PC-9 (cell line): ENCODE measurements around the gene DHRS7B. TPM values are rescaled to one million over a fixed set of nuclear protein-coding genes. Genes with fewer than 3 reads are reported as not detected.

ENCODE experiments used
- BruUV-seq: library from RNA; stranded (reverse); fragments of 400-500 nt; replicated peaks from 2 replicates; lab custom pipeline; 2021; lab: Mats Ljungman, UMichigan
- CTCF ChIA-PET: fragments of 300-600 bp; sonication (Branson Sonifier 250); formaldehyde crosslinking; loops from one replicate; lab custom pipeline; 2022; ENCODE audit warnings: antibody characterized with exemption; lab: Charles Lee
- POLR2A ChIA-PET: fragments of 300-600 bp; sonication (Branson Sonifier 250); formaldehyde crosslinking; loops from one replicate; lab custom pipeline; 2022; ENCODE audit warnings: antibody characterized with exemption; ENCODE audit not compliant: unreplicated experiment; lab: Charles Lee
- DNase-seq, 2 experiments: peaks; one replicate each; pipeline versions ENCODE4 v3.0.0 to v3.0.0-alpha.2; 2015 to 2022; ENCODE audit warnings: mixed read lengths in 1 of 2
- H2AFZ ChIP-seq: fragments of 200-600 bp; sonication (generic); 2 replicates; pipeline ENCODE4 v1.8.1; 2017; ENCODE audit warnings: antibody characterized with exemption
- H3F3A ChIP-seq: fragments of 200-600 bp; sonication (generic); 2 replicates; pipeline ENCODE4 v1.8.1; 2017; ENCODE audit warnings: antibody characterized with exemption, mild to moderate bottlenecking, low read depth; ENCODE audit not compliant: insufficient read depth
- H3K27ac ChIP-seq: fragments of 200-600 bp; sonication (generic); 2 replicates; pipeline ENCODE4 v1.6.1; 2016; ENCODE audit warnings: mixed run types
- H3K27me3 ChIP-seq: fragments of 200-600 bp; sonication (generic); 2 replicates; pipeline ENCODE4 v1.6.1; 2016; ENCODE audit warnings: low read depth, mixed run types; ENCODE audit not compliant: insufficient read depth
- H3K36me3 ChIP-seq: fragments of 200-600 bp; sonication (generic); 2 replicates; pipeline ENCODE4 v1.6.1; 2016; ENCODE audit warnings: low read depth, mixed run types
- H3K4me1 ChIP-seq: fragments of 200-600 bp; sonication (generic); replicated peaks from 2 replicates; pipeline ENCODE4 v1.6.1; 2016; ENCODE audit warnings: mixed run types; ENCODE audit not compliant: insufficient read depth
- H3K4me2 ChIP-seq: fragments of 200-600 bp; sonication (generic); 2 replicates; pipeline ENCODE4 v1.6.1; 2017; ENCODE audit warnings: mixed run types
- H3K4me3 ChIP-seq: fragments of 200-600 bp; sonication (generic); 2 replicates; pipeline ENCODE4 v1.6.1; 2016; ENCODE audit warnings: mixed run types
- H3K79me2 ChIP-seq: fragments of 200-600 bp; sonication (generic); 2 replicates; pipeline ENCODE4 v1.6.1; 2017; ENCODE audit warnings: low read depth, mixed run types
- H3K9me2 ChIP-seq: fragments of 200-600 bp; sonication (generic); 2 replicates; pipeline ENCODE4 v1.8.1; 2017; ENCODE audit warnings: mild to moderate bottlenecking; ENCODE audit not compliant: insufficient read depth
- H3K9me3 ChIP-seq: fragments of 200-600 bp; sonication (generic); 2 replicates; pipeline ENCODE4 v1.8.1; 2016; ENCODE audit warnings: low read depth; ENCODE audit not compliant: insufficient read depth
- H4K20me1 ChIP-seq: fragments of 200-600 bp; sonication (generic); 2 replicates; pipeline ENCODE4 v1.8.1; 2017; ENCODE audit not compliant: insufficient read depth
- CTCF ChIP-seq: fragments of 200-600 bp; sonication (generic); conservative IDR thresholded peaks from 2 replicates; pipeline ENCODE4 v1.6.1; 2017; ENCODE audit warnings: mixed run types, antibody characterized with exemption, mild to moderate bottlenecking, moderate library complexity
- EZH2 ChIP-seq: fragments of 200-600 bp; sonication (generic); IDR thresholded peaks from 2 replicates; pipeline ENCODE4 v1.8.0; 2017; ENCODE audit warnings: antibody characterized with exemption, low read depth
- intact Hi-C: fragments of 100-400 bp; cut with micrococcal nuclease; formaldehyde crosslinking; loops from one replicate; pipeline ENCODE4 v1.10.0; 2022; ENCODE audit not compliant: unreplicated experiment
- total RNA-seq: library from RNA; stranded (reverse); gene quantifications from 2 replicates; pipeline ENCODE4 v1.2.3, GENCODE V29; 2021

The DHRS7B gene
- total RNA-seq, 1 experiment from 2014 or later, result 27.9 TPM

DNA sequence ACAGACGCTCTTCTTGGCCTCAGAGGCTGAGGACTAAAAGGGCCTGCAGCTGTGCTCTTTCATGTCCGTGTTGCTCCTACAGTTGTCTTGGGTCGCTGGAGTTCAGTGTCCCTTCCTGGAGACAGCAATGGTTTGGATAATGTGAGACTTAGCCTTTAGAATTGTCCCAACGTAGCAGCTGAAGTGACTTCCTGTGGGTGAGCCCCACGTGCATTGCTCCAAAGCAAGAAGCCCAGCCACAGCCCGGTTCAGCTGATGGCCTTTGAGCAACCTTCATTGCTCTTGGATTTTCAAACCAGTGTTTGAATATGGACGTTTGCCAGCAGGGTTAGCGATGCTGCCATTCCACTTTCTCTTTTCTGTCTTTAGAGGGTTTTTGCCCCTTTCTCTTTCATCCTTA lies 67.5 kb downstream of the DHRS7B start:
- no peak overlapping the region for H3K4me2 ChIP-seq
- CTCF ChIA-PET, result no interaction called here

GRCh38 chr17:21194703-21195102 lies 67.9 kb downstream of the DHRS7B start:
- no TSS peak for BruUV-seq
- intact Hi-C loops, result no loop called here

More for the DNA sequence above, 67.5 kb downstream of the DHRS7B start:
- BruUV-seq, result no TSS peak
- TF ChIP-seq CTCF (no peak), EZH2 (no peak)
- POLR2A ChIA-PET, result no interaction called here
- Histone ChIP-seq H3K9me3 (no peaks in the 10 kb centered on the region), H3K4me1 (no peaks in the 10 kb centered on the region), H4K20me1 (peaks cover 3% of the 10 kb centered on the region; the same call in 1 of the 2 replicates), H3K27me3 (no peaks in the 10 kb centered on the region), H3K4me3 (no peak overlapping the region), H3K9me2 (no peaks in the 10 kb centered on the region), H3K79me2 (0 out of 2 replicates have a peak, but pooled peaks cover under 1% of the 10 kb centered on the region), H3K36me3 (peaks cover 9% of the 10 kb centered on the region; the same call in 1 of the 2 replicates), H2AFZ (no peak overlapping the region), H3K27ac (no peak overlapping the region), H3F3A (no peaks in the 10 kb centered on the region)
- DNase-seq, result no peak
- intact Hi-C loops, result no loop called here

GRCh38 chr17:21196126-21196525 lies 69.4 kb downstream of the DHRS7B start:
- peaks cover 22% of the 10 kb centered on the region for H4K20me1 ChIP-seq
- H3K4me2 ChIP-seq, result no peak overlapping the region
- ChIA-PET CTCF (interaction anchor here (0.7 kb wide), 1 partner anchor 323 kb away, joined by 4 read pairs; no protein-coding TSS in a partner anchor), POLR2A (interaction anchor here (0.6 kb wide), 1 partner anchor 53 kb away, joined by 3 read pairs; no protein-coding TSS in a partner anchor)
- H3K9me3 ChIP-seq, result no peaks in the 10 kb centered on the region
- H3K4me1 ChIP-seq, result no peaks in the 10 kb centered on the region
- no peak overlapping the region for H3K4me3 ChIP-seq
- no peaks in the 10 kb centered on the region for H3K27me3 ChIP-seq
- peaks cover 20% of the 10 kb centered on the region for H3K79me2 ChIP-seq
- H2AFZ ChIP-seq, result no peak overlapping the region
- H3K27ac ChIP-seq, result no peak overlapping the region
- DNase-seq, result no peak
- TF ChIP-seq CTCF, result no peak
- TF ChIP-seq EZH2, result no peak
- no TSS peak for BruUV-seq
- peaks cover 9% of the 10 kb centered on the region; the same call in 1 of the 2 replicates for H3K36me3 ChIP-seq
- intact Hi-C loops, result no loop called here
- H3K9me2 ChIP-seq, result no peaks in the 10 kb centered on the region
- H3F3A ChIP-seq, result no peaks in the 10 kb centered on the region

More at GRCh38 chr17:21194703-21195102, 67.9 kb downstream of the DHRS7B start:
- H2AFZ ChIP-seq, result no peak overlapping the region
- H3K79me2 ChIP-seq, result 0 out of 2 replicates have a peak, but pooled peaks cover 5% of the 10 kb centered on the region
- DNase-seq, result no peak
- no peak for TF ChIP-seq CTCF
- no peak for TF ChIP-seq EZH2
- H3K4me2 ChIP-seq, result no peak overlapping the region
- H3K27ac ChIP-seq, result no peak overlapping the region
- peaks cover 8% of the 10 kb centered on the region for H4K20me1 ChIP-seq
- no peaks in the 10 kb centered on the region for H3K27me3 ChIP-seq
- peaks cover 9% of the 10 kb centered on the region; the same call in 1 of the 2 replicates for H3K36me3 ChIP-seq
- no peaks in the 10 kb centered on the region for H3F3A ChIP-seq
- POLR2A ChIA-PET, result no interaction called here
- CTCF ChIA-PET, result no interaction called here
- H3K4me1 ChIP-seq, result no peaks in the 10 kb centered on the region
- H3K4me3 ChIP-seq, result no peak overlapping the region
- H3K9me2 ChIP-seq, result no peaks in the 10 kb centered on the region
- no peaks in the 10 kb centered on the region for H3K9me3 ChIP-seq
